GM19455 (cell line): ENCODE measurements around the gene CCDC185.

Source experiments
- ATAC-seq: cut with Tn5 transposase; IDR thresholded peaks from one replicate; pipeline ENCODE4 v1.9.1; 2021; ENCODE audit not compliant: unreplicated experiment

CCDC185 gene

GRCh38 chr1:223393275-223394214 lies at the start of gene CCDC185:
TSS of gene CCDC185 (plus strand) at chr1:223393415. CDS start at chr1:223393476, 61 bp downstream.
- no peak for ATAC-seq

- ATAC-seq = no peak
Observed at GRCh38 chr1:223343692-223344091, 49.5 kb upstream of the CCDC185 start.

- no peak for ATAC-seq
Observed at GRCh38 chr1:223344491-223344890, 48.7 kb upstream of the CCDC185 start.

- ATAC-seq = no peak
Observed at GRCh38 chr1:223345720-223346119, 47.5 kb upstream of the CCDC185 start.

GRCh38 chr1:223346311-223346710 lies 46.9 kb upstream of the CCDC185 start:
- no peak for ATAC-seq

GRCh38 chr1:223347583-223347982 lies 45.6 kb upstream of the CCDC185 start:
- ATAC-seq = no peak

- no peak for ATAC-seq
Observed at GRCh38 chr1:223348439-223348838, 44.8 kb upstream of the CCDC185 start.

- ATAC-seq = no peak
Observed at GRCh38 chr1:223349241-223349640, 44.0 kb upstream of the CCDC185 start.

GRCh38 chr1:223350361-223350908 lies 42.8 kb upstream of the CCDC185 start:
- no peak for ATAC-seq

GRCh38 chr1:223352944-223353343 lies 40.3 kb upstream of the CCDC185 start:
- ATAC-seq = no peak

- ATAC-seq = no peak
Observed at GRCh38 chr1:223353939-223354338, 39.3 kb upstream of the CCDC185 start.

- ATAC-seq = no peak
Observed at GRCh38 chr1:223355699-223356098, 37.5 kb upstream of the CCDC185 start.

- no peak for ATAC-seq
Observed at GRCh38 chr1:223358826-223359225, 34.4 kb upstream of the CCDC185 start.

- ATAC-seq = no peak
Observed at GRCh38 chr1:223363057-223363855, 30.0 kb upstream of the CCDC185 start.

GRCh38 chr1:223363856-223364684 lies 29.1 kb upstream of the CCDC185 start, which contains the start of gene SUSD4:
TSS of gene SUSD4 (minus strand) at chr1:223364176. CDS start at chr1:223363425, 751 bp downstream.
- ATAC-seq = peak; percentile 63

GRCh38 chr1:223364685-223365382 lies 28.4 kb upstream of the CCDC185 start:
- ATAC-seq = peak; percentile 38

GRCh38 chr1:223374064-223374610 lies 19.1 kb upstream of the CCDC185 start:
- ATAC-seq = no peak

GRCh38 chr1:223378754-223379153 lies 14.5 kb upstream of the CCDC185 start:
- no peak for ATAC-seq

GRCh38 chr1:223386013-223386412 lies 7.2 kb upstream of the CCDC185 start:
- no peak for ATAC-seq

- no peak for ATAC-seq
Observed at GRCh38 chr1:223390618-223391017, 2.6 kb upstream of the CCDC185 start.
